GM19467 (cell line): Measurements from ENCODE around the gene IL5.
A peak's percentile ranks its signal among the peaks of the same experiment; 100 is the strongest.

Experiments
- ATAC-seq: cut with Tn5 transposase; IDR thresholded peaks from one replicate; pipeline ENCODE4 v1.9.1; 2021; ENCODE audit warnings: mild to moderate bottlenecking, moderate library complexity; ENCODE audit not compliant: unreplicated experiment

Gene IL5

GRCh38 chr5:132499440-132500243 is 43.7 kb downstream of the IL5 start:
- ATAC-seq = no peak

DNA sequence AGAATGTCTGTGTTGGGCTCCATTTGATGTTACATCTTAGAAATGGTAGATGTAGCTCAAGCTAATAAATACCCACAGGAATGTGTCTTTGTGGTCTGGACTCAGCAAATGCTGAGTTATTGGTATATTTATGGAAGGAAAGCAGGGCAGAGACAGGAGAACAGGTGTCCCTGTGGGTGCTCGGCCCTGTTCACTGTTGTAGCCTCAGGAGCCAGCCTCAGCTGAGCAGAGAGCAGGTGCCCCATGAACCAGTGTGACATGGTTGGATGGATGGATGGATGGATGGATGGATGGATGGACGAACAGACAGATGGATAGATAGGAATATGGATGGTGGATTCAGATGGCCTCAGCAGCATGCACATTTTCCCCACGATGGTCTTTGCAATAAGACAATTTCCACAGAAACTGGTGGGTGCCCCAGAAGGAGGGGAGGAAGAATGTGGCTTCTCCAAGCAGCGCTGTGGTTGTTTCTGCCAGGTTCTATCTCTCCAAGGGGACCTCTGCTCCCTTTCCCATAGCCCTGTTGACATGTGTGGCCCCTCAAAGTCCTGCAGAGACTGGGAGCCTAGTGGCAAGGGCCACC is 44.5 kb downstream of the IL5 start:
- ATAC-seq = no peak

GRCh38 chr5:132498152-132498551 is 45.2 kb downstream of the IL5 start:
- ATAC-seq = no peak

DNA sequence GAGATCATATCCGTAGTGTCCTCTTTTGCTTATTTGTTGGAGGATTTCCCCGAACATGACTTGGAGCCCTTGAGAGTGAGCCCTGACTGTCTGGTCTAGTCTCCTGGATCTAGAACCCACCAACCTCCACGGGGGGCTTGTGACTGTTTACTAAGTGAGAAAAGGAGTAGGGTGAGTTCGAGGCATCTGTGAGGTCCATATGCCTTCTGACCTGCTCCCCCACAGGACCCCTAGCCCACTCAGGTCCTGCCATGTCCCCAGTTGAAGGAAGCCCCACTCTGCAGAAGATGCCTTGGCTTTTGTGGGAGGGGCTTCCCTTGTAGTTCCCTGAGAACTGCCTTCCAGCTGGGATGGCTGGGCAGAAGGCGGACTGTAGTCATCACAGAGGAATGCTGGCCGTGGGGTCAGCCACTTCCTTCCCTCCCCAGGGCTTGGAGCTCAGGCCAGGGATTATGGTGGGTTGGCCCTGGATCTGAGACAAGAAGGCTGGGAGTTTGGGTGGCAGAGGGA is 45.8 kb downstream of the IL5 start:
- no peak for ATAC-seq

- ATAC-seq = peak; percentile 41
Measured at GRCh38 chr5:132496631-132497487, 46.5 kb downstream of the IL5 start.

- peak; percentile 42 for ATAC-seq
Measured at GRCh38 chr5:132496191-132496630, 47.1 kb downstream of the IL5 start.

DNA sequence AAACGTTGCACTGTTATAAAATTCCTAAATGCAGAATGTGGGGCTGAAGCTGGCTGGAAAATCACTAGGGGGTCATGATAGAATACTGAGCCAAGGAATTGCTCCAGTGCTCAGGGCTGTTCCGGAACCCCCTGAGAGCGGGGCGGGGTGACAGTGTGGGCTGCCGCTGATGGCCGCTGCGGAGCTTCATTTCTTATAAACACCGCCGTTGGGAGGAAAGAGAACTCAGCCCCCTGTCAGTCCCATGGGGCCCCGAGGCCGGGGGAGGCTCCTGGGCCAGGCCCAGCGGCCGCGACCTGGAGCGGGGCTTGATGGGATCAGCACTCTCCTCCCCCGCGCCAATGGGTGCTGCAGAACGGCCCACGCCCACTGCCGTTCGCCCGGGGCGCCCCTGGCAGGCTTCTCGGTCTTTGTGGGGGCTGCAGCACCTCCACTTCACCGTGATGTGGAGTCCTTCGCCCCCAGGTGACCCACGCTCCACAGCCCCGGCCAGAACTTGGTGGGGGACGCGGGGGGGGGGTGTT is 47.6 kb downstream of the IL5 start:
- peak; percentile 32 for ATAC-seq

GRCh38 chr5:132493821-132494220 is 49.5 kb downstream of the IL5 start:
- ATAC-seq = no peak

- no peak for ATAC-seq
Measured at GRCh38 chr5:132493241-132493640, 50.1 kb downstream of the IL5 start.

DNA sequence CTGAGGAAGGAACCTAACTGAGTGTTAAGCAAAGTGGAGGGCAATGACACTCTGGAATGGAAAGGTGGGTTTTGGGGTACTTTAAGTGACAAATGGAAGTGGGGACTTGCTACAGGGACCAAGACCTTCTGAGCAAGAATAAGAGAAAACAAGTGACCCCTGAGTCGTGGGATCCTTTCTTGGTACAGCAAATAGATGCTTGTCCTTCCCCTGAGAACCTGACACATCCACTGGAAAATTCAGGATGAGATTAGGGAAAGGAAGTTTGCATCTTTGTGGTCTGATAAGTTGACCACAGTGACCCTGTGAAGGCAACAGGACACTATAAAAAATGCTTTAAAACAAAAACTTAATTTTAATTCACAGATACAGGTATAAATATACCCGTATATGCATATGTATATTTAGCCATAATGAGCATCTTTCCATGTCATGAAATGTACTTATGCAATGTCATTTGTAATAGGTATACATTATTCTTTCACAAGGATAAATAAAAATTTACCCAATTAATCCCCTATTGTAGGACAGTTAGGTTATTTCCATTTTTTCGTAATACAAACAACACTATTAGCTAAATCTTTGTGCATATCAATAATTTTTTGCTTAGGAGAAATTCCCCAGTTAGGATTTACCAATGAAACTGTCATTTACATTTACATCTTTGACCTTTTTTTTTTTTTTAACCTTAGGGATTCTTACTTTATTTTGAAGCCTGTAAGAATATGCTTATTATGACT is 50.8 kb downstream of the IL5 start:
- no peak for ATAC-seq
